GM23338 (cell line): Measurements from ENCODE around the gene NRF1. TPM values are rescaled to one million over a fixed set of nuclear protein-coding genes. Genes with fewer than 3 reads are reported as not detected.

Source experiments
- ATAC-seq: fragments of 200-7000 bp; cut with Tn5 transposase; 3 replicates; pipeline ENCODE4 v1.9.1; 2020
- DNase-seq: peaks from one replicate; pipeline ENCODE4 v3.0.0-alpha.2; 2015; ENCODE audit warnings: low spot score
- H2AFZ ChIP-seq: fragments of 200-600 bp; sonication (generic); 2 replicates; pipeline ENCODE4 v1.8.0; 2016; ENCODE audit warnings: antibody characterized with exemption, mild to moderate bottlenecking, moderate library complexity
- H3F3A ChIP-seq: fragments of 200-600 bp; sonication (generic); replicated peaks from 2 replicates; pipeline ENCODE4 v1.8.0; 2017; ENCODE audit warnings: antibody characterized with exemption, mixed run types, low read depth
- H3K27ac ChIP-seq: fragments of 200-600 bp; sonication (generic); 2 replicates; pipeline ENCODE4 v1.6.1; 2016; ENCODE audit warnings: low read depth
- H3K27me3 ChIP-seq: fragments of 200-600 bp; sonication (generic); 2 replicates; pipeline ENCODE4 v1.8.0; 2016; ENCODE audit warnings: mild to moderate bottlenecking, mixed run types, moderate library complexity; ENCODE audit not compliant: insufficient read depth
- H3K36me3 ChIP-seq: fragments of 200-600 bp; sonication (generic); 2 replicates; pipeline ENCODE4 v1.8.0; 2016; ENCODE audit warnings: mild to moderate bottlenecking; ENCODE audit not compliant: insufficient read depth
- H3K4me1 ChIP-seq: fragments of 200-600 bp; sonication (generic); 2 replicates; pipeline ENCODE4 v1.8.0; 2016; ENCODE audit warnings: mild to moderate bottlenecking, moderate library complexity; ENCODE audit not compliant: insufficient read depth
- H3K4me2 ChIP-seq: fragments of 200-600 bp; sonication (generic); 2 replicates; pipeline ENCODE4 v1.7.1; 2017; ENCODE audit warnings: mixed run types
- H3K4me3 ChIP-seq: fragments of 200-600 bp; sonication (generic); 2 replicates; pipeline ENCODE4 v1.6.1; 2016; ENCODE audit warnings: mixed run types
- H3K79me2 ChIP-seq: fragments of 200-600 bp; sonication (generic); replicated peaks from 2 replicates; pipeline ENCODE4 v1.8.0; 2017; ENCODE audit warnings: mild to moderate bottlenecking; ENCODE audit not compliant: insufficient read depth
- H3K9me2 ChIP-seq: fragments of 200-600 bp; sonication (generic); 2 replicates; pipeline ENCODE4 v1.8.0; 2017; ENCODE audit not compliant: insufficient read depth
- H4K20me1 ChIP-seq: fragments of 200-600 bp; sonication (generic); replicated peaks from 2 replicates; pipeline ENCODE4 v1.8.0; 2017; ENCODE audit warnings: mild to moderate bottlenecking; ENCODE audit not compliant: insufficient read depth
- H3K27ac Mint-ChIP-seq: 2 replicates; pipeline ENCODE4 v1.8.0; 2020; ENCODE audit warnings: inconsistent platforms, mild to moderate bottlenecking, moderate library complexity, mixed read lengths
- H3K27me3 Mint-ChIP-seq: 3 replicates; pipeline ENCODE4 v1.8.0; 2022; ENCODE audit warnings: low read depth, mild to moderate bottlenecking, moderate library complexity, mixed read lengths, inconsistent platforms; ENCODE audit not compliant: insufficient read depth, poor library complexity
- H3K36me3 Mint-ChIP-seq: 3 replicates; pipeline ENCODE4 v1.8.0; 2021; ENCODE audit warnings: low read depth, mild to moderate bottlenecking, inconsistent platforms, moderate library complexity, mixed read lengths
- H3K4me1 Mint-ChIP-seq: 3 replicates; pipeline ENCODE4 v1.8.0; 2020; ENCODE audit warnings: mild to moderate bottlenecking, inconsistent platforms, mixed read lengths
- H3K4me3 Mint-ChIP-seq: 3 replicates; pipeline ENCODE4 v1.8.0; 2021; ENCODE audit warnings: moderate library complexity, mild to moderate bottlenecking, inconsistent platforms, mixed read lengths
- H3K9me3 Mint-ChIP-seq: 3 replicates; pipeline ENCODE4 v1.8.0; 2020; ENCODE audit warnings: moderate library complexity, mild to moderate bottlenecking, inconsistent platforms, mixed read lengths
- CREB1 ChIP-seq: fragments of 250-450 bp; sonication (Bioruptor Pico); IDR thresholded peaks from 2 replicates; pipeline ENCODE4 v1.5.0; 2020; ENCODE audit warnings: low read depth, mild to moderate bottlenecking, moderate library complexity
- EZH2 ChIP-seq: fragments of 200-600 bp; sonication (generic); IDR thresholded peaks from one replicate; pipeline ENCODE4 v1.8.0; 2017; ENCODE audit warnings: antibody characterized with exemption, mild to moderate bottlenecking, low read depth; ENCODE audit not compliant: unreplicated experiment
- ZNF331 ChIP-seq: fragments of 250-450 bp; sonication (Bioruptor Pico); IDR thresholded peaks from 2 replicates; pipeline ENCODE4 v1.5.0; 2020; ENCODE audit warnings: low read depth, mild to moderate bottlenecking, moderate library complexity
- polyA plus RNA-seq: library from polyadenylated mRNA; unstranded; fragments of >200 nt; fragmentation: Nextera tagmentation; extraction: Ambion mirVana; gene quantifications from 2 replicates; pipeline ENCODE4 v1.2.1, GENCODE V29; 2016
- total RNA-seq: library from RNA; depleted of rRNA; stranded (reverse); fragments of >200 nt; shearing (Covaris generic); gene quantifications from 2 replicates; pipeline ENCODE4 v1.2.3, GENCODE V29; 2014
- TF ChIP-seq, protein P1 (sequence below), 2 experiments: fragments of 200-600 bp in 1 of 2; sonication (generic) in 1 of 2; conservative IDR thresholded peaks; 2 replicates each; pipeline versions ENCODE4 v1.5.1 to v1.6.1; 2016 to 2017; ENCODE audit warnings: antibody characterized with exemption in 2 of 2, low read depth in 2 of 2, mild to moderate bottlenecking in 2 of 2, moderate library complexity in 1 of 2
- TF ChIP-seq, protein P2 (sequence below): fragments of 250-450 bp; sonication (Bioruptor Pico); IDR thresholded peaks from 2 replicates; pipeline ENCODE4 v1.5.0; 2020; ENCODE audit warnings: mild to moderate bottlenecking, moderate library complexity

NRF1 gene
- total and polyA plus RNA-seq, 2 experiments from 2014 or later, result 5.3 to 24.6 TPM

DNA sequence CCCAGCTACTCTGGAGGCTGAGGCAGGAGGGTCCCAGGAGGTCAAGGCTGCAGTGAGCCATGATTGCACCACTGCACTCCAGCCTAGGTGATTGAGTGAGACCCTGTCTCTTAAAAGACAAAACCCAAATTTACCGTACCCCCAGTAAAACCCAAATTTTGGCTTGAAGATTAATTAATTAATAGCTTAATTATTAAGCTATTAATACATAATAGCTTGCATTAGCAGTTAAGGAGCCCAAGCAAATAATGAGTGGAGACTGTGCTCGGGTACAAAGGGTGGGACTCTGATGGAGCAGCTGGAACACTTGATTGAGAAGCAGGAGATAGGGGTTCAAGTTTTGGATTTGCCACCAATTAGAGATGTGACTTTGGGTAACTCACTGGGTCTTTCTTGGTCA lies 28.9 kb downstream of the NRF1 start (continued):
- TF ChIP-seq, protein P1, sequence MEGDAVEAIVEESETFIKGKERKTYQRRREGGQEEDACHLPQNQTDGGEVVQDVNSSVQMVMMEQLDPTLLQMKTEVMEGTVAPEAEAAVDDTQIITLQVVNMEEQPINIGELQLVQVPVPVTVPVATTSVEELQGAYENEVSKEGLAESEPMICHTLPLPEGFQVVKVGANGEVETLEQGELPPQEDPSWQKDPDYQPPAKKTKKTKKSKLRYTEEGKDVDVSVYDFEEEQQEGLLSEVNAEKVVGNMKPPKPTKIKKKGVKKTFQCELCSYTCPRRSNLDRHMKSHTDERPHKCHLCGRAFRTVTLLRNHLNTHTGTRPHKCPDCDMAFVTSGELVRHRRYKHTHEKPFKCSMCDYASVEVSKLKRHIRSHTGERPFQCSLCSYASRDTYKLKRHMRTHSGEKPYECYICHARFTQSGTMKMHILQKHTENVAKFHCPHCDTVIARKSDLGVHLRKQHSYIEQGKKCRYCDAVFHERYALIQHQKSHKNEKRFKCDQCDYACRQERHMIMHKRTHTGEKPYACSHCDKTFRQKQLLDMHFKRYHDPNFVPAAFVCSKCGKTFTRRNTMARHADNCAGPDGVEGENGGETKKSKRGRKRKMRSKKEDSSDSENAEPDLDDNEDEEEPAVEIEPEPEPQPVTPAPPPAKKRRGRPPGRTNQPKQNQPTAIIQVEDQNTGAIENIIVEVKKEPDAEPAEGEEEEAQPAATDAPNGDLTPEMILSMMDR (conservative IDR thresholded peaks at IDR 0.05; ENCODE audit: low read depth in 2 of 2), result no peak
- TF ChIP-seq ZNF331, result no peak
- TF ChIP-seq, protein P2, sequence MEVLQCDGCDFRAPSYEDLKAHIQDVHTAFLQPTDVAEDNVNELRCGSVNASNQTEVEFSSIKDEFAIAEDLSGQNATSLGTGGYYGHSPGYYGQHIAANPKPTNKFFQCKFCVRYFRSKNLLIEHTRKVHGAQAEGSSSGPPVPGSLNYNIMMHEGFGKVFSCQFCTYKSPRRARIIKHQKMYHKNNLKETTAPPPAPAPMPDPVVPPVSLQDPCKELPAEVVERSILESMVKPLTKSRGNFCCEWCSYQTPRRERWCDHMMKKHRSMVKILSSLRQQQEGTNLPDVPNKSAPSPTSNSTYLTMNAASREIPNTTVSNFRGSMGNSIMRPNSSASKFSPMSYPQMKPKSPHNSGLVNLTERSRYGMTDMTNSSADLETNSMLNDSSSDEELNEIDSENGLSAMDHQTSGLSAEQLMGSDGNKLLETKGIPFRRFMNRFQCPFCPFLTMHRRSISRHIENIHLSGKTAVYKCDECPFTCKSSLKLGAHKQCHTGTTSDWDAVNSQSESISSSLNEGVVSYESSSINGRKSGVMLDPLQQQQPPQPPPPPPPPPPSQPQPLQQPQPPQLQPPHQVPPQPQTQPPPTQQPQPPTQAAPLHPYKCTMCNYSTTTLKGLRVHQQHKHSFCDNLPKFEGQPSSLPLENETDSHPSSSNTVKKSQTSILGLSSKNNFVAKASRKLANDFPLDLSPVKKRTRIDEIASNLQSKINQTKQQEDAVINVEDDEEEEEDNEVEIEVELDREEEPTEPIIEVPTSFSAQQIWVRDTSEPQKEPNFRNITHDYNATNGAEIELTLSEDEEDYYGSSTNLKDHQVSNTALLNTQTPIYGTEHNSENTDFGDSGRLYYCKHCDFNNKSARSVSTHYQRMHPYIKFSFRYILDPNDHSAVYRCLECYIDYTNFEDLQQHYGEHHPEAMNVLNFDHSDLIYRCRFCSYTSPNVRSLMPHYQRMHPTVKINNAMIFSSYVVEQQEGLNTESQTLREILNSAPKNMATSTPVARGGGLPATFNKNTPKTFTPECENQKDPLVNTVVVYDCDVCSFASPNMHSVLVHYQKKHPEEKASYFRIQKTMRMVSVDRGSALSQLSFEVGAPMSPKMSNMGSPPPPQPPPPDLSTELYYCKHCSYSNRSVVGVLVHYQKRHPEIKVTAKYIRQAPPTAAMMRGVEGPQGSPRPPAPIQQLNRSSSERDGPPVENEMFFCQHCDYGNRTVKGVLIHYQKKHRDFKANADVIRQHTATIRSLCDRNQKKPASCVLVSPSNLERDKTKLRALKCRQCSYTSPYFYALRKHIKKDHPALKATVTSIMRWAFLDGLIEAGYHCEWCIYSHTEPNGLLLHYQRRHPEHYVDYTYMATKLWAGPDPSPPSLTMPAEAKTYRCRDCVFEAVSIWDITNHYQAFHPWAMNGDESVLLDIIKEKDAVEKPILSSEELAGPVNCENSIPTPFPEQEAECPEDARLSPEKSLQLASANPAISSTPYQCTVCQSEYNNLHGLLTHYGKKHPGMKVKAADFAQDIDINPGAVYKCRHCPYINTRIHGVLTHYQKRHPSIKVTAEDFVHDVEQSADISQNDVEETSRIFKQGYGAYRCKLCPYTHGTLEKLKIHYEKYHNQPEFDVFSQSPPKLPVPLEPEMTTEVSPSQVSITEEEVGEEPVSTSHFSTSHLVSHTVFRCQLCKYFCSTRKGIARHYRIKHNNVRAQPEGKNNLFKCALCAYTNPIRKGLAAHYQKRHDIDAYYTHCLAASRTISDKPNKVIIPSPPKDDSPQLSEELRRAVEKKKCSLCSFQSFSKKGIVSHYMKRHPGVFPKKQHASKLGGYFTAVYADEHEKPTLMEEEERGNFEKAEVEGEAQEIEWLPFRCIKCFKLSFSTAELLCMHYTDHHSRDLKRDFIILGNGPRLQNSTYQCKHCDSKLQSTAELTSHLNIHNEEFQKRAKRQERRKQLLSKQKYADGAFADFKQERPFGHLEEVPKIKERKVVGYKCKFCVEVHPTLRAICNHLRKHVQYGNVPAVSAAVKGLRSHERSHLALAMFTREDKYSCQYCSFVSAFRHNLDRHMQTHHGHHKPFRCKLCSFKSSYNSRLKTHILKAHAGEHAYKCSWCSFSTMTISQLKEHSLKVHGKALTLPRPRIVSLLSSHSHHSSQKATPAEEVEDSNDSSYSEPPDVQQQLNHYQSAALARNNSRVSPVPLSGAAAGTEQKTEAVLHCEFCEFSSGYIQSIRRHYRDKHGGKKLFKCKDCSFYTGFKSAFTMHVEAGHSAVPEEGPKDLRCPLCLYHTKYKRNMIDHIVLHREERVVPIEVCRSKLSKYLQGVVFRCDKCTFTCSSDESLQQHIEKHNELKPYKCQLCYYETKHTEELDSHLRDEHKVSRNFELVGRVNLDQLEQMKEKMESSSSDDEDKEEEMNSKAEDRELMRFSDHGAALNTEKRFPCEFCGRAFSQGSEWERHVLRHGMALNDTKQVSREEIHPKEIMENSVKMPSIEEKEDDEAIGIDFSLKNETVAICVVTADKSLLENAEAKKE, result no peak

GRCh38 chr7:129642871-129643549 lies 31.5 kb downstream of the NRF1 start:
- DNase-seq (no peak), ATAC-seq (peak; percentile 21; the same call in 2 of the 3 replicates)
- no peaks in the 10 kb centered on the region for H3K36me3 ChIP-seq
- H3K4me1 ChIP-seq, result peaks cover 35% of the 10 kb centered on the region
- H3K27me3 Mint-ChIP-seq, result no peaks in the 10 kb centered on the region
- H3K4me3 ChIP-seq, result no peak overlapping the region
- H3F3A ChIP-seq, result peaks cover 9% of the 10 kb centered on the region
- H3K9me3 Mint-ChIP-seq, result no peaks in the 10 kb centered on the region; the same call in 2 of the 3 replicates
- no peak overlapping the region for H3K4me2 ChIP-seq
- H3K79me2 ChIP-seq, result peaks cover 62% of the 10 kb centered on the region
- no peak overlapping the region; the same call in 1 of the 2 replicates for H3K27ac Mint-ChIP-seq
- H3K36me3 Mint-ChIP-seq, result 0 out of 3 replicates have a peak, but pooled peaks cover 2% of the 10 kb centered on the region
- no peaks in the 10 kb centered on the region for H3K9me2 ChIP-seq
- no peak overlapping the region for H3K4me3 Mint-ChIP-seq
- no peaks in the 10 kb centered on the region for H3K27me3 ChIP-seq
- peaks cover 29% of the 10 kb centered on the region for H3K4me1 Mint-ChIP-seq
- no peak overlapping the region for H3K27ac ChIP-seq
- peaks cover 23% of the 10 kb centered on the region for H4K20me1 ChIP-seq
- H2AFZ ChIP-seq, result no peak overlapping the region
- TF ChIP-seq, protein P2, result no peak
- no peak for TF ChIP-seq EZH2
- no peak for TF ChIP-seq CREB1
